ENCODE measurements around the gene TCEAL5.
"Not testable (repeated sequence)": the region's sequence is repeated elsewhere in the genome, so short reads cannot be mapped to it uniquely, and the experiment has no call there.

TCEAL5 gene

DNA sequence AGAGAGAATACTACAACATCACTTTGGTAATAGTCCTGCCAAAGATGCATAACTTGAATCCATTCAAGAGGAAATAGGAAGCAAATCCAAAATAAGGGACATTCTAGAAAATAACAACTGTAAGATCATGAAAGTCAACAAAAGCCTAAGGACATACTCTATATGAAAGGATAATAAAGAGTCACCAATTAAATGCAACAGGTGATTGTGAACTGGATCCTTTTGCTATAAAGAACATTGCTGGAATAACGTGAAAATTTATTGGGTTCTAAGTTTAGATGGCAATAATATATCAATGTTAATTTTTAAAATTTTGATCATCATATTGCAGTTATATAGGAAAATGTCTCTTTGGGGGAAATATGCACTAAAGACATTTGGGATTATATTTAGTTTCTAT is 41.7 kb downstream of the TCEAL5 start:
- no peak for DNase-seq

- DNase-seq, result no peak
Observed at GRCh38 chrX:103233263-103233662, 43.3 kb downstream of the TCEAL5 start.

DNA sequence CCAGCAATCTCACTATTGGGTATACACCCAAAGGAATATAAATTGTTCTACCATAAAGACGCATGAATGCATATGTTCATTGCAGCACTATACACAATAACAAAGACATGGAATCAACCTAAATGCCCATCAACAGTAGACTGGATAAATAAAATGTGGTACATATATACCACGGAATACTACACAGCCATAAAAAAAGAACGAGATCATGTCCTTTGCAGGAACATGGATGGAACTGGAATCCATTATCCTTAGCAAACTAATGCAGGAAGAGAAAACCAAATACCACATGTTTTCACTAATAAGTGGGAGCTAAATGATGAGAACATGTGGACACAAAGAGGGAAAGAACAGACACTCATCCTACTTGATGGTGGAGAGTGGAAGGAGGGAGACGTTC is 50.6 kb downstream of the TCEAL5 start:
- not testable (repeated sequence) for DNase-seq

Data from nucleus accumbens (tissue), 56 donors.